HL-60/S4 treated with retinoic acid at 250 ng/mL for 4 days and 3 days (cell line): Measurements from ENCODE around the gene SLC12A8.

ENCODE experiments used
- in situ Hi-C: fragments of 300-500 bp; cut with MboI; formaldehyde crosslinking; loops from 2 replicates; pipeline ENCODE4 v1.7.0; 2022; ENCODE audit warnings: low sequenced_read_pairs

Gene SLC12A8

GRCh38 chr3:125037498-125038150, 174.9 kb downstream of the SLC12A8 start:
- in situ Hi-C loops, result no loop called here

- in situ Hi-C loops, result no loop called here
Measured at GRCh38 chr3:125035217-125035616, 177.3 kb downstream of the SLC12A8 start.

- in situ Hi-C loops, result no loop called here
Measured at GRCh38 chr3:125033616-125034015, 178.9 kb downstream of the SLC12A8 start.

GRCh38 chr3:125033135-125033534, 179.4 kb downstream of the SLC12A8 start:
- in situ Hi-C loops, result no loop called here

GRCh38 chr3:125032683-125033082, 179.9 kb downstream of the SLC12A8 start:
- in situ Hi-C loops, result no loop called here
